D721Med (cell line): Measurements from ENCODE around the gene CNIH1.

ENCODE experiments used
- DNase-seq: peaks from one replicate; pipeline ENCODE4 v3.0.0; 2011; ENCODE audit warnings: low spot score; ENCODE audit not compliant: insufficient read length
- FAIRE-seq: peaks from 2 replicates; lab custom pipeline; 2011; peaks lifted over from hg19 to GRCh38; lab: Jason Lieb, UNC
- TF ChIP-seq, protein P1 (sequence below): IDR thresholded peaks from 2 replicates; pipeline ENCODE4 v1.5.1; 2012; ENCODE audit warnings: mild to moderate bottlenecking, control low read depth; ENCODE audit not compliant: insufficient read depth; ENCODE audit errors: missing control alignments

Gene CNIH1

DNA sequence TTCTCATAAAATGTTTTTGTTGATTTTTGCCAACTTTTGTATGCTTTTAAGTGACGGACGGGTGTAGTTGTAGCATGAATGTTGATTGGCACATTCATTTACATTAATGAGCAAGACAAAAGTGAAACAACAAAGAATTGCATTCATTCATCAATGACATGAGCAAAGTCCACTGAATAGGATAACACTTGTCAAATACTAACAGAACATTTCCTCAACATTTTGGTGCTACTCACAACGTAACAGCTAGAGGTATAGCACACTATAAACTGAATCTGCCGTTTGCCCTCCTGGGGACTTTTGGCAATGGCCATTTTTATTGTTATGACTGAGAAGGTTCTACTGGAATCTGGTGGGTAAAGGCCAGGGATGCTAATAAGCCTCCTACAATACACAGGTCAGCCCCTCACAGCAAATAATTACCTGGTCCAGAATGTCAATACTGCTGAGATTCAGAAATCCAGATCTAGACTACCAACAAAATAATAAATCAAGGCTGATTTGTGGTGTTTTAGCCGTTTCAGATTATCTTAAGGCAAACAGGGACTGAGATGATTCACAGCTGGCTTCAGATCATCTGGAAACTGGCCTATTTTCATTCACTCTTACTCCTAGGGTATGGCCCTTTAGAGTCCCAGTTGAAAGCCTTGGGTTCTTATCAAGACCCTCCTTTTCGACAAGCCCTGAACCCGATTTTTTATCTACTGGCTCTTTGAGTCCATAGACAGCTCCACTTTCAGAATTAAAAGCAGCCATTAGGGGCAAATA lies 66.9 kb downstream of the CNIH1 start:
- TF ChIP-seq, protein P1, sequence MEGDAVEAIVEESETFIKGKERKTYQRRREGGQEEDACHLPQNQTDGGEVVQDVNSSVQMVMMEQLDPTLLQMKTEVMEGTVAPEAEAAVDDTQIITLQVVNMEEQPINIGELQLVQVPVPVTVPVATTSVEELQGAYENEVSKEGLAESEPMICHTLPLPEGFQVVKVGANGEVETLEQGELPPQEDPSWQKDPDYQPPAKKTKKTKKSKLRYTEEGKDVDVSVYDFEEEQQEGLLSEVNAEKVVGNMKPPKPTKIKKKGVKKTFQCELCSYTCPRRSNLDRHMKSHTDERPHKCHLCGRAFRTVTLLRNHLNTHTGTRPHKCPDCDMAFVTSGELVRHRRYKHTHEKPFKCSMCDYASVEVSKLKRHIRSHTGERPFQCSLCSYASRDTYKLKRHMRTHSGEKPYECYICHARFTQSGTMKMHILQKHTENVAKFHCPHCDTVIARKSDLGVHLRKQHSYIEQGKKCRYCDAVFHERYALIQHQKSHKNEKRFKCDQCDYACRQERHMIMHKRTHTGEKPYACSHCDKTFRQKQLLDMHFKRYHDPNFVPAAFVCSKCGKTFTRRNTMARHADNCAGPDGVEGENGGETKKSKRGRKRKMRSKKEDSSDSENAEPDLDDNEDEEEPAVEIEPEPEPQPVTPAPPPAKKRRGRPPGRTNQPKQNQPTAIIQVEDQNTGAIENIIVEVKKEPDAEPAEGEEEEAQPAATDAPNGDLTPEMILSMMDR: no peak
- DNase-seq: no peak
- no peak for FAIRE-seq
